ENCODE results near the gene S100A8.

- TF ChIP-seq CTCF (conservative IDR thresholded peaks at IDR 0.05; ENCODE audit: low read depth, low read length): no peak
- no peak for TF ChIP-seq EZH2 (IDR thresholded peaks at IDR 0.05; ENCODE audit: borderline replicate concordance, low read depth, low read length, poor library complexity, severe bottlenecking)
These were observed 1.9 kb upstream of the S100A8 start for GRCh38 chr1:153392822-153393221.
